ENCODE measurements around the gene SNTG2.
"Not testable (repeated sequence)": the region's sequence is repeated elsewhere in the genome, so short reads cannot be mapped to it uniquely, and the experiment has no call there.

SNTG2 gene

DNA sequence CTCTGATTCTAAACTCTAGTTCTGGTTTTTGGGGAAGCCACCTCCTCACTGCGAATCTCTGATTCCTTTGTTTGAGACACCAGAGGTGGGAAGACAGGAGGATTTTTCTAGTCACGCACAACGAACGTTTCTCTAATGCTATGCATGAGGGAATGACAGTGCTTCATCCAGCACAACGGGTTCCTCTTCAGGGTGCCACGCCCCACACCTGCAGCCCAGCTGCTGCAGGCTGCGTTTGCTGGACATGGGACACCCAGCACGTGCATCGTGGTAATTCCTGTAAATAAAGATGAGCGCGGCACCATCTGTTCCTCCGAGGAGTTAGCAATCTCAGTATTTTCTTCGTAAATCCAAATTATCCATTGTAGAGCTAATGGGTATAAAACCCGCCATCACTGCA is 425.1 kb downstream of the SNTG2 start:
- DNase-seq (ENCODE audit: low read depth in 2 of 2) = no peak

DNA sequence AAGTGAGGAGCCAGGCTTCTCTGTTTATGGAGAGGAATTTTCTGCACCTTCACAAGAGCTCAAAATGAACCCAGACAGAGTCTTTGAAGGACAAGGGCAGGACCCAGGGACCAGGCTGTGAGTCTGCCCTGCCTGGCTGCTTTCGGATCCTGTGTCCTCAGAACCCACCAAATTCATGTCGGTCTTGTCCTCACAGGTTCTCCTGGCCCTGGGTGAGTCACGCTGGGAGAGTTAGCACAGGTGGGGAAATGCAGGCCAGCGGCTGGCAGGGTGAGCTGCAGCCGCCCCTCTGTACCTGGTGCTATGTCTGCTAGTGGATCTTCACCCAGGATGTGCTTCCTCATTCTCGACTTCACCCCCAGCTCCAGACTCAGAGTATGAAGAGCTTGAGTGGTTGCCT is 426.8 kb downstream of the SNTG2 start:
- no peak for DNase-seq (ENCODE audit: low read depth in 2 of 2)

DNA sequence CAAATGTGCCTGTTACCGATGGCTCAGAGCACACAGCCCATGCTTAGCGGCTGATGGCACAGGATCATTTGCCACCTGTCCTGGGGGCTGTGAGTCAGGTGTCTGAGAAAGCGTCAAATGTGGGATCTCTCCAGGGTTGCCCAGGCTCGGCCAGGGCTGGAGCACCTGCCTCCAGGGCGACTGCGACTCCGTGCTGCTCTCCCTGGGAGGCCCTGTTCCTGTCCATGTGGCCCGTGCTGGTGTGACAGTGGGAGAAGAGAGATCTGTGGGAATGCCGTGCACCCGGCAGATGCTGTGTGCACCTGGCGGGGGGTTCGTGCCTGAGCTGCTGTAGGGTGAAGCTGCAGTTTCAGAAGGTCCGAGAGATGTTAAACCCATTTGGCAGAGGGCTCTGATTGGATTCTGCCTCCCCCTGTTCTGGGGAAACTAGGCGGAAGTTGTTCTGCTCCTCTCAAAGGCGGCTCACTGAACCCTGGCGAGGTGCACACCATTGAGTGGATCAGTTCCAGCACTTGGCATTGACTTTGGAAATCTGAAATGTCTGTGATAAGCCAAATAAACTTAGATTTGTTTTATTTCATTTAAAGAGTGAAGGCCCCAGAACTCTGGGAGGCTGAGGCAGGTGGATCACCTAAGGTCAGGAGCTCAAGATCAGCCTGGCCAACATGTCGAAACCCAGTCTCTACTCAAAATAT is 428.0 kb downstream of the SNTG2 start:
- DNase-seq (ENCODE audit: low read depth in 2 of 2) = no peak

DNA sequence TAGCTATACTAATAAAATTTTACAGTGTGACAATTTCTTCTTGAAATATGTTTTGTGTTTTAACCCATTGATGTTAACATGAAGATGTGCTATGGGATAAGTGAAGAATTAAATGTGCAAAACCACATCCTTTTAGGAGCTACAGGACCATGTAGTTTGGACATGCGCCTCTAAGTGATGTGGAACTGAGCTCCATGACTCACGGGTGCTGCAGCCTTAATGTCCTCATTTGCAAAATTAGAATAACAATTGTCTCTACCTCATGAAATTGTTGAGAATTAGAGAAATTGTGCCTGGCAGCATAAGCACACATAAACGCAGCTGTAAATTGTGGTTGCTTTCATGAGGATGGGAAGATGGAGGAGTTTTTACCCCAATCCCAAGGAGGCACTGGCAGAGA is 431.0 kb downstream of the SNTG2 start:
- DNase-seq (ENCODE audit: low read depth in 2 of 2) = no peak

DNA sequence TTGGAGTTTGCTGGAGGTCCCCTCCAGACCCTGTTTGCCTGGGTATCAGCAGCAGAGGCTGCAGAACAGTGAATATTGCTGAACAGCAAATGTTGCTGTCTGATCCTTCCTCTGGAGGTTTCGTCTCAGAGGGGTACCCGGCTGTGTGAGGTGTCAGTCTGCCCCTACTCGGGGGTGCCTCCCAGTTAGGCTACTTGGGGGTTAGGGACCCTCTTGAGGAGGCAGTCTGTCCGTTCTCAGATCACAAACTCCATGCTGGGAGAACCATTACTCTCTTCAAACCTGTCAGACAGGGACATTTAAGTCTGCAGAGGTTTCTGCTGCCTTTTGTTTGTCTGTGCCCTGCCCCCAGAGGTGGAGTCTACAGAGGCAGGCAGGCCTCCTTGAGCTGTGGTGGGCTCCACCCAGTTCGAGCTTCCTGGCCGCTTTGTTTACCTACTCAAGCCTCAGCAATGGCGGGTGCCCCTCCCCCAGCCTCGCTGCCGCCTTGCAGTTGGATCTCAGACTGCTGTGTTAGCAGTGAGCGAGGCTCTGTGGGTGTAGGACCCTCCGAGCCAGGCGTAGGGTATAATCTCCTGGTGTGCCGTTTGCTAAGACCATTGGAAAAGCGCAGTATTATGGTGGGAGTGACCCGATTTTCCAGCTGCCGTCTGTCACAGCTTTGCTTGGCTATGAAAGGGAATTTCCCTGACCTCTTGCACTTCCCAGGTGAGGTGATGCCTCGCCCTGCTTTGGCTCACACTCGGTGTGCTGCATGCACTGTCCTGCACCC is 437.5 kb downstream of the SNTG2 start:
- not testable (repeated sequence) for DNase-seq (ENCODE audit: low read depth in 2 of 2)

DNA sequence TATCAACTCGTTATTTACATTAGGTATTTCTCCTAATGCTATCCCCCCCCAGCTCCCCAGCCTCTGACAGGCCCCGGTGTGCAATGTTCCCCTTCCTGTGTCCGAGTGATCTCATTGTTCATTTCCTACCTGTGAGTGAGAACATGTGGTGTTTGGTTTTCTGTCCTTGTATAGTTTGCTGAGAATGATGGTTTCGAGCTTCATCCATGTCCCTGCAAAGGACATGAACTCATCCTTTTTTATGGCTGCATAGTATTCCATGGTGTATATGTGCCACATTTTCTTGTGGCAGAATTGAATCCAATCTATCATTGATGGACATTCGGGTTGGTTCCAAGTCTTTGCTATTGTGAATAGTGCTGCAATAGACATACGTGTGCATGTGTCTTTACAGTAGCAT is 439.5 kb downstream of the SNTG2 start:
- DNase-seq (ENCODE audit: low read depth in 2 of 2) = not testable (repeated sequence)

DNA sequence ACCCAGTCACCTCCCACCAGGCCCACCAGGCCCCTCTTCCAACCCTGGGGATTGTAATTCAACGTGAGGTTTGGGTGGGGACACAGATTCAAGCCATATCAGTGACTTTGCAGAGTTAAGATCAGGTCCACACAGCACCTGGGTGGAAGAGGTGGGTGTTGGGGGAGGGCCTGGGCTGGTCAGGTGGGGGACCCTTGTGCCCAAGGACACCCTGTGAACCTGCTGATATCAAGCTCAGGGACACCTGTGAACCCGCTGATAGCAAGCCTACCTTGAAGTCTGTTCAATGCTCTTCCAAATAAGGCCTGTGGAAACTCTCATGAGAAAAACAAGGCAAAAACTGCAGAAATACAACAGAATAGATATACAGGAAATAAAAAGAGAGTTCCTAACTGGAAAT is 442.7 kb downstream of the SNTG2 start:
- no peak for DNase-seq (ENCODE audit: low read depth in 2 of 2)

DNA sequence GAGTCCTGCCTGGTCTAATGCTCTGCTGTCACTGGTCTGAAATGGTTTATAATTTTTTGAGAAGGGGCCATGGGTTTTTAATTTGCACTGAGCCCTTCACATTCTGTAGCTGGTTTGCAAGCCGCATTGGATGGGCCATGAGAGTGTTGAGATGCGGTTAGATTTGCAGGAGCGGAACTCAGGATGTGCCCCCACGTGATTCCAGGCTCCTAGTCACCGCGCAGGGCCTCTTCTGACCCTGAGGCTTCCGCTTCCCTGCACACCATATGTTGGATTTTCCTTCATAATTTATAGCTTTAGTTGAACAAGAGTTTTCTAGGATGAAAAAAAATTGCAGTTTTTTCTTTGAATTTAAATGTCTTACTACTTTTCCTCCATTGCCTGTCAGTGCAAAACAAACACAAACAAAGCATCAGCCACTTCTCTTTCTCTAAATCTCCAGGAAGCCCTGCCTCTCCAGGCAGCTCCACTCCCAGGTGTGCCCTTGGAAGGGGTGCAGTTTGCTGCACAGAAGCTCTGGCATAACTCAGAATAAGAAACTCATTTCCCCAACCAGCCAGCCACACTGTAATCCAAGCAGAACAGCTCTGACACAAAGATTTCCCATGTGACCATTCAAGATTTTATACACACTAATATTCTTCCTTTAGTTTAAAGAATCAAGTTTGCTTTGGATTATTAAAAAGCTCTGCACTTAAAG is 444.2 kb downstream of the SNTG2 start:
- DNase-seq (ENCODE audit: low read depth in 2 of 2) = no peak

DNA sequence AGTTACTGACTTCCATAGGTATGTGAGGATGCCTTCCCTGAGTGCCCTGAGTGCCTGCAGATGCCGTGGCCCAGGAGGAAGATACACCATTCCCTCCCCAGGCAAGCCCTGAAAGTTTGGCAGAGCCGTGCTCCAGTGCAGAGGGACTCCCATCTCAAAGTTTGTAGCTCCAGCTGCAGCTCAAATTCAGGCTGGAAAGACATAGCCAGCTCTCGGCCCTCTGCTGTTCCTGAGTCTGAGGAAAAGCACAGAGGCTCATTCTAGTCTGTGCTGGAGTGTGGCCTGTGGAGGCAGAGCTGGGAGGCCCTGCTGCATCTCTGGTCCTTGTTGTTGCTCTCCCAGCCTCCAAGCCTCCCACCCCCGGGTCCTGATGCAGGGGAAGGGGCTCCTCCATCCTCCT is 446.7 kb downstream of the SNTG2 start:
- DNase-seq (ENCODE audit: low read depth in 2 of 2) = no peak

DNA sequence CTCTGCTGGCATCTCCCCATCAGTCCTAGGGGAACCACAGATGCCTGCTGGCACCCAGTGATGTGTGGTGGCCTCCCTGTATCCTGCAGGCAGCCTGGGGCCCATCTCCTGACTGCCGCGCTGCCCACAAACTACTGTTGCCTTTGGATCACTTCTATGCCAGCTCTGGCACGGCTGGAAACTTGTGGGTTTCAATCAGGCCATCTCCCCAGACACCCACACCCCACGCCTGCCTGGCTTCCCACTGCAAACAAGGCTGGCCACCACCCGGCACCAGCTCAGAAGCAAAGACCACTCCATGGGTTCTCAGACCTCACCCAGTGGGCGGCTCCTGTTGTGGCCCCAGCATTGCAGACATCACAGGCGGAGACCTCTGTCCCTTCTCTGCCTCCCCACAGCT is 447.5 kb downstream of the SNTG2 start:
- no peak for DNase-seq (ENCODE audit: low read depth in 2 of 2)

DNA sequence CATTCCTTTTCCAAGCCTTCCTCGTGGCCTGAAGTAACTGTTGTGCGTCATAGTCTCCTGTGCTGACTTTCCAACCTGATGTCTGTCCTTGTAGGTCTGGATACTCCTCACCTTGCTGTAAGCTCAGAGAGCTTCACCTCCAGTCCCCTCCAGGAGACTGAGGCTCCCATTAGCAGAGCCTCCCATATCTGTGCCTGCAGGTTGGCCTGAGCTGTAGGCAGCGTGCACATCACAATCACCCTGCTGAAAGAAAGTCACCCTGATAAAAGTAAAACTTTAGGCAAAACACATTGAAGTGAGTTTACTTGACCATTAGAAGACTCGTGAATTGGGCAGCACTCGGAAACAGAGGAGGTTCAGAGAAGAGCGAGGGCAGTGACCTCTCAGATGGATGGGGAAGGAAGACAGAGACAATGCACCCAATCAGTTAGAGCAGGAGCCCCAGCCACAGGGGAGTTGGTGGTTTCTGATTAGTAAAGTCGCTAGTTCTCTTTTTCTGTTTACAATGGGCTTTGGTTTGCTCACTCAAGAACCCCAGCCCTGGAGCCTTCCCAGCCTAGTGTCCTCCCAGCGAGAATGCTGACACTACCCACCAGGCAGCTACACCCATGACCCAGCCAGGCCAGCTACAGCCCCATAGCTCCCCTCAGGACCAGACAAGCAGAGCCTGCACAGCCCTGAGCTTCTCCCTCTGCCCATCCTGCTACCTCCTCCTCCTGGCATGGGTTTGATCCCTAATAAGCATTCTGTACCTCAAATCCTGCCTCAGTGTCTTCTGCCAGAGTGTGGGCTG is 450.5 kb downstream of the SNTG2 start:
- DNase-seq (ENCODE audit: low read depth in 2 of 2) = no peak

DNA sequence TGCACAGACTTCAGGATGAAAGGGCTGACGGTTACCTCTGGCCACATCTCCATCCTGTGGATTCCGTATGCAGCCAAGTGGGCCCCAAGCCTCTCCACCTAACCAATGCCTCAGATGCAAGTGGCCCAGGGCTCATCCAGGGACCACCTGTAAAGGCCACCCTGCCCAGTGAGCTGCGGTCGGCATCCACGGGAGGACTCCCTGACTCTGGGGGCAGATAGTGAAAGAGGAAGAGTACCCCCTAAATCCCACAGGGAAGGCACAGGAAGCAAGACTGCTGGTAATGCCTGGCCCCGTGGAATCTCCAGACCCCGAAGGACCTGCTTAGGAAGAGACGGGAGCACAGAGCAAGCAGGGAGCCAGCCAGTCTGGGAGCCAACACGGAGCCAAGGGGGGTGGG is 451.4 kb downstream of the SNTG2 start:
- DNase-seq (ENCODE audit: low read depth in 2 of 2) = no peak

DNA sequence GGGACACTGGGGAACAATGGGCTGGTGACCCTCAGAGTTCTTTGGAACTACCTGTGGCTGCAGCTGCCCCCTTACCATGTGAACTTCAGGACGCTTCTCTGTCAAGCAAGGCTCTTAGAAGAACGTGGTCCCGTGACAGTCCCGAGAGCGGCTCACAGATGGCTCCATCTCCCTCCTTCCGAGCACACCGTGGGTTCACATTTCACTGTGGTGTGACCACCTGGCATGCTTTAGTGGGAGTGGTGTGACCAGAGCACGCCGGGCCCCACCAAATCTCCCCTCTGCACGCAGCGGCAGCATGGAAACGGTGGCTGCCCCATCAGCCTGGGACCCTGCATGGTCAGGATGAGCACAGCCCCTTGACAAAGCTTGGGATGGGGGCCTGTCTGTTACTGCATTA is 452.9 kb downstream of the SNTG2 start:
- DNase-seq (ENCODE audit: low read depth in 2 of 2) = no peak

DNA sequence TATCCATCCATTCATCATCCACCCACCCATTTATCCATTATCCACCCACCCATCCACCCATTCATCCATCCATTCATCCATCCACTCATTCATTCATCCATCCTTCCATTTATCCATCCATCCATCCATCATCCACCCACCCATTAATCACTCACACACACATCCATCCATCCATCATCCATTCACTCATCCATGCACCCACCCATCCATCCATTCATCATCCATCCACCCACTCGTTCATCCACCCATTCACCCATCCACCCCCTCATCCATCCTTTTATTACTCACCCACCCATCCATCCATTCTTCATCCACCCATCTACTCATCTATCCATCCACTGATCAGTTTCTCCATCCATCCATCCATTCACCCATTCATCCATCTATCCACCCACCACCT is 454.5 kb downstream of the SNTG2 start:
- no peak for DNase-seq (ENCODE audit: low read depth in 2 of 2)

DNA sequence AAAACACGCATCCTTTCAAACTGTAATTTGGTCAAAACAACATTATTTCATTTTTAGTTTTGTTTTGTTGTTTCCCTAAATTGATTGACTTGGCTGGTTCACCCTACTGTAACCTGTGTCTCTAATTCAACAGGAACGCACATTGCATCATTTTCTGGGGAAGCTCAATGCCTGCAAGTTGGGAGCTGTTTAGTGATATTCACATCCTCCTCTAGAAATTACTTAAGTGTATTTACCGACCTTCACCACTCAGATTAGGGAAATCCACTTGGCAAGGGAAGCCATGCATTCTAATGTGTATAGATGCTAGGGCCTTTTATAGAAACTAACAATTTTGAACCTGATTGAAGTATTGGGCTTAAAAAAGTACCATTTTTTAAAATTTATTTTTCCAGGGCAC is 455.3 kb downstream of the SNTG2 start:
- no peak for DNase-seq (ENCODE audit: low read depth in 2 of 2)

DNA sequence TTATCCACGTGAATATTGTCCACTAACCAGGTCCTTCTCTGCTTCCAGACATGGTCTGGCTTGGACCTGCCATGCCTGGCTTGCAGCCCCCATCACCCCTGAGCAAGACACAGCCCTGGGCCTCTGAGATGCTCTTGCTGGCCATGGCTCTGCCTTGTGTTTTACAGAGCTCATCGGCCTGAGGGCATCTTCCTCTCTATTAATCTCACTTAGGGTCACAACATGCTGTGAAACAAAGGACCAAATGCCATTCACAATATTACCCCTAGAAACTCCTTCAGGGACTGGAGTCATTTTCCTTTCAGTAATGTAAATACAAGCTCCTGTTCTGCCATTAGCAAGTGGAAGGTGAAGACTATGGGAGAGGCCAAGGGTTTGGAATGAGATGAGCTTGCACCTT is 455.8 kb downstream of the SNTG2 start:
- DNase-seq (ENCODE audit: low read depth in 2 of 2) = no peak

DNA sequence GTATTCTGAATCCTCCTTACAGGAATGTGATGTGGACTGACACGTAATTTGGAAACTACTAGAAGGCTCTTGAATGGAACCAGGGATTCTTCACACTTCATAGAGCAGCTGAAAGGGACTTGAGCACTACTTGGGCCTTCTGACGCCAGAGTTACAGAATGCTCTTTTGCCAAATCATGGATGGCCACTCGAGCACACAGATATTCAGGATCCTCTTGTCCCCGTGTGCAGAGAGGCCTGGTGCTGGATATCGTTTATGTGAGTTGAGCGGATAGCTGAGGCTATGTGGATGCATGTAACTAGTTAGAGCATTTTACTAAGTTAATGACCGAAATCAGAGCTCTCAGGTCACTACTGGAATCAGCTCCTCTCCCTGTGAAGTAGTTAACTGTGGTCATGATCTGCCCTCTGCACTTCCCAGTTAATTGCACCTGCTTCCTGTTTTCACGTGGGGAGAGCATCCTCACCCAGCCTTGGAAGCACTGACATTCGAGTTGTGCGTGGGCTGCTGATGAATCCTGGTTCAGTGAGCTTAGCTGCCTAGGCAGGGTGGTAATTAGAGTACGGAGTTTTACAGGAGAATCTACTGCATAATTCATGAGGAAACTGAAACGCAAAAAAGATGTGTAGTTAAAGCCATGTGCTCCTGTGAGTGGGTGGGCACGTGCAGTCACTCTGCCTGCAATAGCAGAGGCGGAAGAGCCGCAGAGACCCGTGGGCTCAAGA is 457.5 kb downstream of the SNTG2 start:
- DNase-seq (ENCODE audit: low read depth in 2 of 2) = no peak

DNA sequence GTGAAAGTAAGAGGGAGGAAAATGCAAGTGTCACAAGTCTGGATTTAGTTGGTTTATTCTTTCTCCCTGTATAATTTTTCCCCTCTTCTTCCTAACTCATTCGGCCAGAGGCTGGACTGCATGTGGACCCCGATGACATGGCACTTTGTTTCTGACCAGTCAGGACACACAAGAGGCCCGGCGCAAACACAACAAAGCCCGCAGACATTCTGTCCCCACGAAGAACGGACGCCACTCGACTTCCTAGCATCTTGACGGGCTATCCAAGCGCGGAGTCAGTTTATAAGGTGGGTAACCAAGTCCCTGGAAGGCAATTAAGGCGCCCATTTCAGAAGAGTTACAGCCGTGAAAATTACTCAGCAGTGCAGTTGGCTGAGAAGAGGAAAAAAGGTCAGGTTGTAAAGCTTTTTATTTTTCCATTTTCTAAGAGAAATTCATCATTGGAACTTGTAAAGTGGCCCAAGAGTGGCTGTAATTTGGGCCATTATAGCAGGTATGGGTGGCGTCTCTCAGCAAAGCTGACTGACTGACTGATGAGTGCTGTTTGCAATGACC is 462.6 kb downstream of the SNTG2 start, which contains the start of gene TPO:
Gene TPO (plus strand): TSS at position 308 of the 555 bp plus-strand sequence. CDS start 946 bp downstream, outside the sequence.
- DNase-seq (ENCODE audit: low read depth in 2 of 2) = no peak

DNA sequence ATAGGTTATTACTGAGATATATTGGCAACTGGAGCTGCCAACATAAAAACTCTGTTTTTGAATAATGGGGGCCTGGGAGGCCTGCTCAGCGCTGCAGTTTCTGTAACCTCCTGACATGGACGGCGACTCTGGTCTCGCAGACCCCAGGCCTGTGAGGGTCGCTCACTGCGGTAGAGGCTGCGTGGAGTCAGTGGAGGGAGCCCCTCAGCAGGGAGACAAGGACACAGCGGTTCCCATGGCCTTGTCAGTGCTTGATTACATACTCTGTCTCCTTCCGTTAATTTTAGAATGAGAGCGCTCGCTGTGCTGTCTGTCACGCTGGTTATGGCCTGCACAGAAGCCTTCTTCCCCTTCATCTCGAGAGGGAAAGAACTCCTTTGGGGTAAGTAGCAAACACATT is 463.5 kb downstream of the SNTG2 start:
- no peak for DNase-seq (ENCODE audit: low read depth in 2 of 2)

DNA sequence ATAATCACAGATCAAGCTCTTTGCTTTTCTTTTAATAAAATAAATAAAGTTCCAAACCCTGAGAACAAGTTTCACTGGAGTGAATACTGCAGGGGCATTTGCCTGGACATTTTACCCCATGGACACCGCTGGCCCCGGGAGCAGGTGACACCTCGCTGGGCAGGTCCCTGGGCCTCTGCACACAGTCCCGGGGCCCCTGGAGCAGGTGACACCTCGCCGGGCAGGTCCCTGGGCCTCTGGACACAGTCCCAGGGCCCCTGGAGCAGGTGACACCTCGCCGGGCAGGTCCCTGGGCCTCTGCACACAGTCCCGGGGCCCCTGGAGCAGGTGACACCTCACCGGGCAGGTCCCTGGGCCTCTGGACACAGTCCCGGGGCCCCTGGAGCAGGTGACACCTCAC is 464.3 kb downstream of the SNTG2 start:
- DNase-seq (ENCODE audit: low read depth in 2 of 2) = not testable (repeated sequence)

DNA sequence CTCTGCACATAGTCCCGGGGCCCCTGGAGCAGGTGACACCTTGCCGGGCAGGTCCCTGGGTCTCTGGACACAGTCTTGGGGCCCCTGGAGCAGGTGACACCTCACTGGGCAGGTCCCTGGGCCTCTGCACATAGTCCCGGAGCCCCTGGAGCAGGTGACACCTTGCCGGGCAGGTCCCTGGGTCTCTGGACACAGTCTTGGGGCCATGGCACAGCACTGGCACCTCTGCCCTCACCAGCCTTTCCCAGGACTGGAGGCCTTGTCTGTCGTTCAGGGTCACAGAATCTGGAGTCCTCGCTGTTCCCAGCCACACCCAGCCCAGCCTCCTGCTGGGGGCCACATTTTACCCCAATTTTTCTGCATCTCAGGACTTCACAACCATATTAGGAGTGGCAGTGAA is 464.9 kb downstream of the SNTG2 start:
- no peak for DNase-seq (ENCODE audit: low read depth in 2 of 2)

All from stimulated activated CD8-positive, alpha-beta memory T cell treated with anti-CD3 and anti-CD28 coated beads, Interleukin-7, amount 100 ng/mL, for 1 hour (primary cell).